Activated CD4-positive, alpha-beta T cell treated with anti-CD3 and anti-CD28 coated beads for 36 hours (primary cell): ENCODE data around the gene BCAS3. TPM values are rescaled to one million over a fixed set of nuclear protein-coding genes. Genes with fewer than 3 reads are reported as not detected.
A peak's percentile ranks its signal among the peaks of the same experiment; 100 is the strongest.
"Not testable (repeated sequence)": the region's sequence is repeated elsewhere in the genome, so short reads cannot be mapped to it uniquely, and the experiment has no call there.

Source experiments
- ATAC-seq: fragments of 200-7000 bp; cut with Tn5 transposase; one replicate; pipeline ENCODE4 v1.10.0; 2021; ENCODE audit warnings: mild to moderate bottlenecking, moderate library complexity
- CTCF ChIA-PET: fragments of 350-600 bp; sonication (Branson Sonifier 250); formaldehyde crosslinking; loops from one replicate; lab custom pipeline; 2021; ENCODE audit warnings: antibody characterized with exemption; lab: Charles Lee
- POLR2A ChIA-PET: fragments of 350-600 bp; sonication (Branson Sonifier 250); formaldehyde crosslinking; loops from one replicate; lab custom pipeline; 2021; ENCODE audit warnings: antibody characterized with exemption, inconsistent platforms; lab: Charles Lee
- DNase-seq: peaks from one replicate; pipeline ENCODE4 v3.0.0-alpha.2; 2020
- H3K27ac Mint-ChIP-seq: one replicate; pipeline ENCODE4 v1.8.0; 2021; ENCODE audit warnings: mixed read lengths
- H3K27me3 Mint-ChIP-seq: one replicate; pipeline ENCODE4 v1.8.0; 2021; ENCODE audit warnings: mixed read lengths
- H3K36me3 Mint-ChIP-seq: one replicate; pipeline ENCODE4 v1.8.0; 2021; ENCODE audit warnings: low read depth, mixed read lengths
- H3K4me1 Mint-ChIP-seq: one replicate; pipeline ENCODE4 v1.8.0; 2021; ENCODE audit warnings: mixed read lengths
- H3K4me3 Mint-ChIP-seq: one replicate; pipeline ENCODE4 v1.8.0; 2021; ENCODE audit warnings: mild to moderate bottlenecking, moderate library complexity, mixed read lengths
- H3K9me3 Mint-ChIP-seq: one replicate; pipeline ENCODE4 v1.8.0; 2021; ENCODE audit warnings: low read depth, mixed read lengths
- intact Hi-C, 2 experiments: fragments of 100-400 bp; cut with DNase I in 1 of 2; cut with micrococcal nuclease in 1 of 2; formaldehyde crosslinking; loops; one replicate each; pipeline versions ENCODE4 v1.14.2 to v1.15.1; 2022 to 2024; cut with DNase I, micrococcal nuclease
- total RNA-seq, 2 experiments: library from RNA; stranded (reverse); gene quantifications; one replicate each; pipeline ENCODE4 v1.2.3, GENCODE V29; 2021

The BCAS3 gene
- total RNA-seq, 2 experiments from 2014 or later = 7.2 to 7.5 TPM

- DNase-seq (no peak), ATAC-seq (no peak)
- H3K4me1 Mint-ChIP-seq = no peaks in the 10 kb centered on the region
- H3K9me3 Mint-ChIP-seq = no peaks in the 10 kb centered on the region
- CTCF ChIA-PET = interaction anchor here (0.7 kb wide), 3 partner anchors 31 to 903 kb away, joined by 3 to 7 read pairs (median 4); no protein-coding TSS in a partner anchor
- H3K27me3 Mint-ChIP-seq = no peaks in the 10 kb centered on the region
- no peak overlapping the region for H3K4me3 Mint-ChIP-seq
- POLR2A ChIA-PET = no interaction called here
- H3K27ac Mint-ChIP-seq = no peak overlapping the region
- intact Hi-C loops = no loop called here
- H3K36me3 Mint-ChIP-seq = no peaks in the 10 kb centered on the region
Measured at GRCh38 chr17:60671482-60671881, 6.2 kb upstream of the BCAS3 start.

GRCh38 chr17:60674637-60675036, 3.0 kb upstream of the BCAS3 start:
- not testable (repeated sequence) for ATAC-seq
- peaks cover 16% of the 10 kb centered on the region for H3K4me1 Mint-ChIP-seq
- CTCF ChIA-PET = interaction anchor here (0.7 to 0.8 kb wide), 2 partner anchors 37 to 581 kb away, joined by 3 read pairs; no protein-coding TSS in a partner anchor

GRCh38 chr17:60675997-60676396, 1.7 kb upstream of the BCAS3 start:
- CTCF ChIA-PET = no interaction called here
- DNase-seq = no peak
- no peaks in the 10 kb centered on the region for H3K27me3 Mint-ChIP-seq
- no peak overlapping the region for H3K4me3 Mint-ChIP-seq
- H3K4me1 Mint-ChIP-seq = peaks cover 16% of the 10 kb centered on the region
- intact Hi-C loops = loop anchor here in 1 of 2 experiments (2.0 kb wide), 1 partner anchor 1389 kb away; the partner anchor contains the start of gene MED13
- POLR2A ChIA-PET = interaction anchor here (2.0 kb wide), 1 partner anchor 76 kb away, joined by 8 read pairs; the partner anchor contains the start of gene PPM1D
- H3K27ac Mint-ChIP-seq = no peak overlapping the region
- H3K9me3 Mint-ChIP-seq = no peaks in the 10 kb centered on the region
- H3K36me3 Mint-ChIP-seq = no peaks in the 10 kb centered on the region
- no peak for ATAC-seq

More at GRCh38 chr17:60674637-60675036, 3.0 kb upstream of the BCAS3 start:
- POLR2A ChIA-PET, H3K36me3 Mint-ChIP-seq, H3K27ac Mint-ChIP-seq, H3K4me3 Mint-ChIP-seq, DNase-seq, H3K9me3 Mint-ChIP-seq, intact Hi-C loops, H3K27me3 Mint-ChIP-seq: not testable (repeated sequence)

- POLR2A ChIA-PET = interaction anchor here (0.6 to 2.0 kb wide), 5 partner anchors 76 to 285 kb away, joined by 3 to 8 read pairs (median 3); partner anchors contain the start of genes PPM1D and USP32
- CTCF ChIA-PET = interaction anchor here (0.7 to 1.0 kb wide), 3 partner anchors 36 to 574 kb away, joined by 3 to 4 read pairs (median 3); partner anchors contain the start of gene PPM1D
- Mint-ChIP-seq H3K27me3 (no peaks in the 10 kb centered on the region), H3K4me3 (peak overlapping the region; percentile 95), H3K36me3 (no peaks in the 10 kb centered on the region), H3K27ac (peak overlapping the region; percentile 84), H3K4me1 (peaks cover 16% of the 10 kb centered on the region), H3K9me3 (no peaks in the 10 kb centered on the region)
- DNase-seq = no peak
- intact Hi-C loops = loop anchor here (1.0 to 2.0 kb wide), 8 partner anchors 77 to 1388 kb away; partner anchors contain the start of genes PPM1D (in 2 of the 2), APPBP2 (in 1 of the 2), INTS2 (in 1 of the 2) and MED13 (in 1 of the 2)
- ATAC-seq = no peak
Measured at GRCh38 chr17:60676758-60677307, 818 bp upstream of the BCAS3 start.

- POLR2A ChIA-PET = interaction anchor here (1.6 to 2.0 kb wide), 2 partner anchors 78 to 286 kb away, joined by 5 to 8 read pairs; partner anchors contain the start of genes PPM1D and USP32
- Mint-ChIP-seq H3K9me3 (no peaks in the 10 kb centered on the region), H3K27me3 (no peaks in the 10 kb centered on the region), H3K27ac (peak overlapping the region; percentile 84), H3K36me3 (no peaks in the 10 kb centered on the region), H3K4me3 (peak overlapping the region; percentile 95), H3K4me1 (peaks cover 16% of the 10 kb centered on the region)
- no peak for ATAC-seq
- DNase-seq = no peak
- intact Hi-C loops = no loop called here
- CTCF ChIA-PET = no interaction called here
Measured at GRCh38 chr17:60678118-60678444, 430 bp downstream of the BCAS3 start.

- ChIA-PET POLR2A (interaction anchor here (0.8 kb wide), 1 partner anchor 1642 kb away, joined by 3 read pairs; no protein-coding TSS in a partner anchor), CTCF (no interaction called here)
- H3K4me3 Mint-ChIP-seq = peak overlapping the region; percentile 30
- H3K4me1 Mint-ChIP-seq = peaks cover 16% of the 10 kb centered on the region
- H3K27ac Mint-ChIP-seq = no peak overlapping the region
- no peaks in the 10 kb centered on the region for H3K9me3 Mint-ChIP-seq
- H3K27me3 Mint-ChIP-seq = no peaks in the 10 kb centered on the region
- intact Hi-C loops = no loop called here
- DNase-seq = no peak
- ATAC-seq = no peak
- no peaks in the 10 kb centered on the region for H3K36me3 Mint-ChIP-seq
Measured at GRCh38 chr17:60679287-60679686, 1.6 kb downstream of the BCAS3 start.

GRCh38 chr17:60680754-60681153, 3.1 kb downstream of the BCAS3 start:
- Mint-ChIP-seq H3K4me1 (peaks cover 16% of the 10 kb centered on the region), H3K27me3 (no peaks in the 10 kb centered on the region), H3K36me3 (peaks cover 5% of the 10 kb centered on the region), H3K9me3 (no peaks in the 10 kb centered on the region), H3K27ac (no peak overlapping the region), H3K4me3 (no peak overlapping the region)
- no peak for ATAC-seq
- DNase-seq = no peak
- intact Hi-C loops = no loop called here
- CTCF ChIA-PET = no interaction called here
- POLR2A ChIA-PET = no interaction called here

GRCh38 chr17:60685437-60685836, 7.8 kb downstream of the BCAS3 start:
- ATAC-seq = no peak
- no peaks in the 10 kb centered on the region for H3K4me1 Mint-ChIP-seq
- ChIA-PET POLR2A (no interaction called here), CTCF (no interaction called here)
- H3K36me3 Mint-ChIP-seq = peaks cover 5% of the 10 kb centered on the region
- H3K4me3 Mint-ChIP-seq = no peak overlapping the region
- H3K27me3 Mint-ChIP-seq = no peaks in the 10 kb centered on the region
- DNase-seq = no peak
- H3K27ac Mint-ChIP-seq = no peak overlapping the region
- intact Hi-C loops = no loop called here
- no peaks in the 10 kb centered on the region for H3K9me3 Mint-ChIP-seq

- CTCF ChIA-PET = interaction anchor here (1.4 to 1.6 kb wide), 2 partner anchors 20 to 25 kb away, joined by 3 read pairs; no protein-coding TSS in a partner anchor
- Mint-ChIP-seq H3K27ac (no peak overlapping the region), H3K4me3 (no peak overlapping the region), H3K27me3 (no peaks in the 10 kb centered on the region), H3K9me3 (no peaks in the 10 kb centered on the region), H3K36me3 (peaks cover 3% of the 10 kb centered on the region), H3K4me1 (no peaks in the 10 kb centered on the region)
- intact Hi-C loops = no loop called here
- POLR2A ChIA-PET = no interaction called here
- ATAC-seq (no peak), DNase-seq (no peak)
Measured at GRCh38 chr17:60695960-60696359, 18.3 kb downstream of the BCAS3 start.

GRCh38 chr17:60699090-60699489, 21.4 kb downstream of the BCAS3 start:
- ChIA-PET POLR2A (no interaction called here), CTCF (no interaction called here)
- intact Hi-C loops = no loop called here
- H3K36me3 Mint-ChIP-seq = no peaks in the 10 kb centered on the region
- DNase-seq (no peak), ATAC-seq (no peak)
- H3K4me1 Mint-ChIP-seq = no peaks in the 10 kb centered on the region
- no peaks in the 10 kb centered on the region for H3K9me3 Mint-ChIP-seq
- no peak overlapping the region for H3K4me3 Mint-ChIP-seq
- H3K27me3 Mint-ChIP-seq = no peaks in the 10 kb centered on the region
- H3K27ac Mint-ChIP-seq = no peak overlapping the region

- no peak for ATAC-seq
- Mint-ChIP-seq H3K9me3 (no peaks in the 10 kb centered on the region), H3K4me1 (no peaks in the 10 kb centered on the region), H3K36me3 (peaks cover 3% of the 10 kb centered on the region), H3K27me3 (no peaks in the 10 kb centered on the region), H3K27ac (no peak overlapping the region), H3K4me3 (no peak overlapping the region)
- ChIA-PET POLR2A (no interaction called here), CTCF (no interaction called here)
- no peak for DNase-seq
- intact Hi-C loops = no loop called here
Measured at GRCh38 chr17:60704170-60704569, 26.5 kb downstream of the BCAS3 start.

GRCh38 chr17:60712675-60713074, 35.0 kb downstream of the BCAS3 start:
- intact Hi-C loops = no loop called here
- H3K4me1 Mint-ChIP-seq = no peaks in the 10 kb centered on the region
- ChIA-PET POLR2A (interaction anchor here (0.6 kb wide), 1 partner anchor 229 kb away, joined by 5 read pairs; no protein-coding TSS in a partner anchor), CTCF (interaction anchor here (1.7 kb wide), 1 partner anchor 8 kb away, joined by 6 read pairs; no protein-coding TSS in a partner anchor)
- no peak for DNase-seq
- peaks cover 8% of the 10 kb centered on the region for H3K36me3 Mint-ChIP-seq
- H3K9me3 Mint-ChIP-seq = no peaks in the 10 kb centered on the region
- ATAC-seq = no peak
- H3K27me3 Mint-ChIP-seq = no peaks in the 10 kb centered on the region
- no peak overlapping the region for H3K27ac Mint-ChIP-seq
- no peak overlapping the region for H3K4me3 Mint-ChIP-seq
